DOHH2 (cell line): ENCODE data around the gene NUDT8.

ENCODE experiments used
- EZH2phosphoT487 ChIP-seq: fragments of 200-600 bp; sonication (generic); IDR thresholded peaks from 2 replicates; pipeline ENCODE4 v1.6.1; 2017; ENCODE audit warnings: borderline replicate concordance, mild to moderate bottlenecking, antibody characterized with exemption, low read length, moderate library complexity, mixed read lengths
- TF ChIP-seq, protein P1 (sequence below): fragments of 200-600 bp; sonication (generic); IDR thresholded peaks from one replicate; pipeline ENCODE4 v1.5.1; 2014; ENCODE audit warnings: antibody characterized with exemption, mild to moderate bottlenecking, low read depth, low read length; ENCODE audit not compliant: poor library complexity, severe bottlenecking

DNA sequence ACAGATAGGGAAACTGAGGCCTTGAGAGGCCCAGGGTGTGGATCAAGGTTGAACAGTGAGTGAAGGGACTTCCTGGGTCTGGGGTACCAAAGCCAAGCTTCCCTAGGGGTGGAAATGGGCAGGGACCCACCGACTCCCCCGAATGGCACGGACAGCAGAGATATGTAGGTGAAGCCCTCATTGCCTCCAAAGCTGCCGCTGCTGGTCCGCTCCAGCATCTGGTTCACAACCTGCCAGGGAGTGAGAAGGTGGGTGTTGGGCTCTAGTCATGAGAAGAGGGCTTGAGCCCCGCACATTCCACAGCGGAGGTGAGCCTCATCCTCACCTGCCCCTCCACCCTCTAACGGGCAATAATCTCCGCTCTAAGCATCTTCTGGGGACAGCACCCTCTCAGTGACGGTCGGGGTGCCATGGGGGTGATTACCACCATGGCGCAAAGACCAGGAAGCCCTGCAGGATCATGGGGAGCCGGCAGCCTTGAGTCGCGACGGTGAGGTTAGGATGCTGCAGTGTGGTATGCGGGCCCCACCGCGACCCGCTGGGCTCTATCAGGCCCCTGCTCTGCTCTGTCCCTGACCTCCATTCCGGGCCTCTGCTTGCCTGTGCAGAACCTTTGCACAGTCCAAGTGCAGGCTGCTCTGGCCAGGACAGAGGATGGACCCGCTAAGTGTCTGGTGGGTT, 33.9 kb upstream of the NUDT8 start:
- TF ChIP-seq, protein P1, sequence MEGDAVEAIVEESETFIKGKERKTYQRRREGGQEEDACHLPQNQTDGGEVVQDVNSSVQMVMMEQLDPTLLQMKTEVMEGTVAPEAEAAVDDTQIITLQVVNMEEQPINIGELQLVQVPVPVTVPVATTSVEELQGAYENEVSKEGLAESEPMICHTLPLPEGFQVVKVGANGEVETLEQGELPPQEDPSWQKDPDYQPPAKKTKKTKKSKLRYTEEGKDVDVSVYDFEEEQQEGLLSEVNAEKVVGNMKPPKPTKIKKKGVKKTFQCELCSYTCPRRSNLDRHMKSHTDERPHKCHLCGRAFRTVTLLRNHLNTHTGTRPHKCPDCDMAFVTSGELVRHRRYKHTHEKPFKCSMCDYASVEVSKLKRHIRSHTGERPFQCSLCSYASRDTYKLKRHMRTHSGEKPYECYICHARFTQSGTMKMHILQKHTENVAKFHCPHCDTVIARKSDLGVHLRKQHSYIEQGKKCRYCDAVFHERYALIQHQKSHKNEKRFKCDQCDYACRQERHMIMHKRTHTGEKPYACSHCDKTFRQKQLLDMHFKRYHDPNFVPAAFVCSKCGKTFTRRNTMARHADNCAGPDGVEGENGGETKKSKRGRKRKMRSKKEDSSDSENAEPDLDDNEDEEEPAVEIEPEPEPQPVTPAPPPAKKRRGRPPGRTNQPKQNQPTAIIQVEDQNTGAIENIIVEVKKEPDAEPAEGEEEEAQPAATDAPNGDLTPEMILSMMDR, result no peak
- no peak for TF ChIP-seq EZH2phosphoT487
